Activated T-cell treated with anti-CD3 and anti-CD28 coated beads for 48 hours (primary cell): Measurements from ENCODE around the gene LDHAL6B.
"Not testable (repeated sequence)": the region's sequence is repeated elsewhere in the genome, so short reads cannot be mapped to it uniquely, and the experiment has no call there.

ENCODE experiments used
- DNase-seq: peaks from one replicate; pipeline ENCODE4 v3.0.0-alpha.2; 2020; ENCODE audit warnings: low read depth

LDHAL6B gene

GRCh38 chr15:59206623-59207183, at the start of gene LDHAL6B:
Gene LDHAL6B, plus strand, starts transcription at chr15:59206843. Its CDS starts 98 bp downstream, at chr15:59206941.
- no peak for DNase-seq

- DNase-seq: no peak
These were observed 49.2 kb upstream of the LDHAL6B start for GRCh38 chr15:59157396-59157795.

- DNase-seq: no peak
These were observed 48.6 kb upstream of the LDHAL6B start for GRCh38 chr15:59157840-59158700.

- DNase-seq: no peak
These were observed 48.0 kb upstream of the LDHAL6B start for GRCh38 chr15:59158701-59159034.

GRCh38 chr15:59159210-59159609, 47.4 kb upstream of the LDHAL6B start:
- no peak for DNase-seq

GRCh38 chr15:59160880-59161593, 45.6 kb upstream of the LDHAL6B start:
- DNase-seq: no peak

- not testable (repeated sequence) for DNase-seq
These were observed 44.6 kb upstream of the LDHAL6B start for GRCh38 chr15:59162080-59162479.

- DNase-seq: no peak
These were observed 40.9 kb upstream of the LDHAL6B start for GRCh38 chr15:59165726-59166125.

GRCh38 chr15:59166166-59166565, 40.5 kb upstream of the LDHAL6B start:
- DNase-seq: no peak

GRCh38 chr15:59166601-59167265, 39.9 kb upstream of the LDHAL6B start:
- DNase-seq: no peak

GRCh38 chr15:59168536-59168935, 38.1 kb upstream of the LDHAL6B start:
- DNase-seq: no peak

GRCh38 chr15:59169251-59169708, 37.4 kb upstream of the LDHAL6B start:
- DNase-seq: no peak

GRCh38 chr15:59170295-59171066, 36.2 kb upstream of the LDHAL6B start:
- DNase-seq: no peak

- DNase-seq: no peak
These were observed 35.6 kb upstream of the LDHAL6B start for GRCh38 chr15:59171067-59171397.

- no peak for DNase-seq
These were observed 34.2 kb upstream of the LDHAL6B start for GRCh38 chr15:59172289-59172901.

- DNase-seq: no peak
These were observed 33.4 kb upstream of the LDHAL6B start for GRCh38 chr15:59173194-59173593.

GRCh38 chr15:59174151-59174834, 32.4 kb upstream of the LDHAL6B start:
- no peak for DNase-seq

GRCh38 chr15:59174835-59175831, 31.5 kb upstream of the LDHAL6B start:
- DNase-seq: peak; percentile 38

GRCh38 chr15:59176653-59177316, 29.9 kb upstream of the LDHAL6B start:
- no peak for DNase-seq
